Measurements from ENCODE around the gene ZPR1.

DNA sequence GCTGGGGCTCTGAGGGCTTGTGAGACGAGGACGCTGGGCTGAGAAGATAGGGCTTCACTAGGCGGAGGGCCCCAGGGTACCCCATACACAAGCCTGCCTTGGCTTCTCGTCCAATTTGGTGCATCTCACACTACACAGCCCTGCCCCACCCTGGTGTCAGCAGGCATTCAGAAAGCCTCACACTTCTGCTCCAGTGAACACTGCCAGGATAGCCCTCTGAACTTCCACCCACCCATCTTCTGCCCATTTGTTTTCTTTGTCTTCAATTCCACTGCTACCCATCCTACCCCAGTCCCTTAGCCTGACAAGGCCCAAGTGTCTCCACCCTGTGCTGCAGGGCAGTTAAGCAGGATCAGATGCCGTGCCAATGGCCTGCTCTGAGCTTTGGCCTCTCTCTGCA is 13.2 kb downstream of the ZPR1 start:
- TF ChIP-seq, protein P1, sequence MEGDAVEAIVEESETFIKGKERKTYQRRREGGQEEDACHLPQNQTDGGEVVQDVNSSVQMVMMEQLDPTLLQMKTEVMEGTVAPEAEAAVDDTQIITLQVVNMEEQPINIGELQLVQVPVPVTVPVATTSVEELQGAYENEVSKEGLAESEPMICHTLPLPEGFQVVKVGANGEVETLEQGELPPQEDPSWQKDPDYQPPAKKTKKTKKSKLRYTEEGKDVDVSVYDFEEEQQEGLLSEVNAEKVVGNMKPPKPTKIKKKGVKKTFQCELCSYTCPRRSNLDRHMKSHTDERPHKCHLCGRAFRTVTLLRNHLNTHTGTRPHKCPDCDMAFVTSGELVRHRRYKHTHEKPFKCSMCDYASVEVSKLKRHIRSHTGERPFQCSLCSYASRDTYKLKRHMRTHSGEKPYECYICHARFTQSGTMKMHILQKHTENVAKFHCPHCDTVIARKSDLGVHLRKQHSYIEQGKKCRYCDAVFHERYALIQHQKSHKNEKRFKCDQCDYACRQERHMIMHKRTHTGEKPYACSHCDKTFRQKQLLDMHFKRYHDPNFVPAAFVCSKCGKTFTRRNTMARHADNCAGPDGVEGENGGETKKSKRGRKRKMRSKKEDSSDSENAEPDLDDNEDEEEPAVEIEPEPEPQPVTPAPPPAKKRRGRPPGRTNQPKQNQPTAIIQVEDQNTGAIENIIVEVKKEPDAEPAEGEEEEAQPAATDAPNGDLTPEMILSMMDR (IDR thresholded peaks at IDR 0.05; ENCODE audit: low read depth, low read length, missing input control), result no peak
- TF ChIP-seq YY1 (IDR thresholded peaks at IDR 0.05), result no peak
- no peak for TF ChIP-seq RAD21 (IDR thresholded peaks at IDR 0.05)
- no peak for TF ChIP-seq EGR1 (IDR thresholded peaks at IDR 0.05; ENCODE audit: low read depth in 2 of 2)
- no peak for TF ChIP-seq TAF1 (conservative IDR thresholded peaks at IDR 0.05)
- TF ChIP-seq, protein P2, sequence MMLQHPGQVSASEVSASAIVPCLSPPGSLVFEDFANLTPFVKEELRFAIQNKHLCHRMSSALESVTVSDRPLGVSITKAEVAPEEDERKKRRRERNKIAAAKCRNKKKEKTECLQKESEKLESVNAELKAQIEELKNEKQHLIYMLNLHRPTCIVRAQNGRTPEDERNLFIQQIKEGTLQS (IDR thresholded peaks at IDR 0.05), result no peak
- TF ChIP-seq, protein P3, sequence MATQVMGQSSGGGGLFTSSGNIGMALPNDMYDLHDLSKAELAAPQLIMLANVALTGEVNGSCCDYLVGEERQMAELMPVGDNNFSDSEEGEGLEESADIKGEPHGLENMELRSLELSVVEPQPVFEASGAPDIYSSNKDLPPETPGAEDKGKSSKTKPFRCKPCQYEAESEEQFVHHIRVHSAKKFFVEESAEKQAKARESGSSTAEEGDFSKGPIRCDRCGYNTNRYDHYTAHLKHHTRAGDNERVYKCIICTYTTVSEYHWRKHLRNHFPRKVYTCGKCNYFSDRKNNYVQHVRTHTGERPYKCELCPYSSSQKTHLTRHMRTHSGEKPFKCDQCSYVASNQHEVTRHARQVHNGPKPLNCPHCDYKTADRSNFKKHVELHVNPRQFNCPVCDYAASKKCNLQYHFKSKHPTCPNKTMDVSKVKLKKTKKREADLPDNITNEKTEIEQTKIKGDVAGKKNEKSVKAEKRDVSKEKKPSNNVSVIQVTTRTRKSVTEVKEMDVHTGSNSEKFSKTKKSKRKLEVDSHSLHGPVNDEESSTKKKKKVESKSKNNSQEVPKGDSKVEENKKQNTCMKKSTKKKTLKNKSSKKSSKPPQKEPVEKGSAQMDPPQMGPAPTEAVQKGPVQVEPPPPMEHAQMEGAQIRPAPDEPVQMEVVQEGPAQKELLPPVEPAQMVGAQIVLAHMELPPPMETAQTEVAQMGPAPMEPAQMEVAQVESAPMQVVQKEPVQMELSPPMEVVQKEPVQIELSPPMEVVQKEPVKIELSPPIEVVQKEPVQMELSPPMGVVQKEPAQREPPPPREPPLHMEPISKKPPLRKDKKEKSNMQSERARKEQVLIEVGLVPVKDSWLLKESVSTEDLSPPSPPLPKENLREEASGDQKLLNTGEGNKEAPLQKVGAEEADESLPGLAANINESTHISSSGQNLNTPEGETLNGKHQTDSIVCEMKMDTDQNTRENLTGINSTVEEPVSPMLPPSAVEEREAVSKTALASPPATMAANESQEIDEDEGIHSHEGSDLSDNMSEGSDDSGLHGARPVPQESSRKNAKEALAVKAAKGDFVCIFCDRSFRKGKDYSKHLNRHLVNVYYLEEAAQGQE (IDR thresholded peaks at IDR 0.05), result no peak
- TF ChIP-seq, protein P4, sequence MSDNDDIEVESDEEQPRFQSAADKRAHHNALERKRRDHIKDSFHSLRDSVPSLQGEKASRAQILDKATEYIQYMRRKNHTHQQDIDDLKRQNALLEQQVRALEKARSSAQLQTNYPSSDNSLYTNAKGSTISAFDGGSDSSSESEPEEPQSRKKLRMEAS (IDR thresholded peaks at IDR 0.05), result no peak
- no peak for TF ChIP-seq FOXA1 (IDR thresholded peaks at IDR 0.05)
- no peak for TF ChIP-seq NR2F2 (IDR thresholded peaks at IDR 0.05)
- TF ChIP-seq RXRA (IDR thresholded peaks at IDR 0.05), result no peak
- TF ChIP-seq HNF4A (conservative IDR thresholded peaks at IDR 0.05), result no peak
- TF ChIP-seq GABPA (IDR thresholded peaks at IDR 0.05 in 1 of 2, conservative IDR thresholded peaks at IDR 0.05 in 1 of 2), result no peak

Measured in liver (tissue), 3 donors.